Neural progenitor cell (in vitro differentiated cells): Measurements from ENCODE around the gene UBE2QL1.

Source experiments
- CTCF ChIP-seq: fragments of 200-600 bp; sonication (generic); IDR thresholded peaks from 2 replicates; pipeline ENCODE4 v1.5.1; 2017; ENCODE audit warnings: antibody characterized with exemption, mild to moderate bottlenecking
- EZH2 ChIP-seq: fragments of 200-600 bp; sonication (generic); IDR thresholded peaks from 2 replicates; pipeline ENCODE4 v1.6.1; 2017; ENCODE audit warnings: antibody characterized with exemption, mild to moderate bottlenecking, moderate library complexity

- TF ChIP-seq CTCF (no peak), EZH2 (no peak)
Observed at GRCh38 chr5:6431214-6432195, 17.2 kb upstream of the UBE2QL1 start.
